ENCODE data around the gene WWOX. TPM values are rescaled to one million over a fixed set of nuclear protein-coding genes. Genes with fewer than 3 reads are reported as not detected.
A peak's percentile ranks its signal among the peaks of the same experiment; 100 is the strongest.

The WWOX gene
- total and polyA plus RNA-seq, 2 of the 13 experiments (the other 11 are each of a cell fraction or from before 2014, with no cell fraction given) = 9.1 to 37.4 TPM

DNA sequence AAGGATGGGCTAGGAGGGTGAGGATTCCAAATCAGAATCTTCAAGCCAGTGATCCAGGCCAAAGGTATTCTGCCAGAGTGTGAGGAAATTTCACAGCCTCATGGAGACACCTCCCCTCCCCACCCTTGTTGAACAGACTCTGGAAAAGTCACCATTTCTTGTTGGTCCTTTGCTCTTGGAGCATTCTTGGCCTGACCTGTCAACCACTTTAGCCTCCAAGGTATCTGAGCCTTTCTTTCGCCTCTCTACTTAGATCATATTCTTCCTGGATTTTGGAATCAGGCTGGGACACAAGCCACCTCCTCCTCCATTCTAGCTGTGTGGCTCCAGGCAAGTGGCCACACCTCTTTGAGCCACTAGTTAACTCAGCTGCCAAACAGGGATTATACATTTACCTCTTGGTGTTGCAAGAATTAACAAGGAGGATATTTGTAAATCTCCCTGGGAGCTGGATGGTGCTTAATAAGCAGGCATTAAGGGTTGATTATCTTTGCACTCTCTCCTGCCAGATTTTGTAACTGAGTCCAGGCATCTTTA is 193.5 kb downstream of the WWOX start (continued):
- TF ChIP-seq ZBTB3 (CRISPR knock-in tag; IDR thresholded peaks at IDR 0.05; ENCODE audit: borderline replicate concordance, low read depth) (no peak), SP4 (CRISPR knock-in tag; IDR thresholded peaks at IDR 0.05) (no peak), BRCA1 (CRISPR knock-in tag; IDR thresholded peaks at IDR 0.05) (no peak), FOXP1 (IDR thresholded peaks at IDR 0.05) (no peak), FOXP1 (CRISPR knock-in tag; IDR thresholded peaks at IDR 0.05) (peak; percentile 55; the same call in 1 of the 2 replicates), ZMYM3 (CRISPR knock-in tag; IDR thresholded peaks at IDR 0.05) (no peak), DNMT1 (CRISPR knock-in tag; IDR thresholded peaks at IDR 0.05) (no peak)
- TF ChIP-seq, protein P1, sequence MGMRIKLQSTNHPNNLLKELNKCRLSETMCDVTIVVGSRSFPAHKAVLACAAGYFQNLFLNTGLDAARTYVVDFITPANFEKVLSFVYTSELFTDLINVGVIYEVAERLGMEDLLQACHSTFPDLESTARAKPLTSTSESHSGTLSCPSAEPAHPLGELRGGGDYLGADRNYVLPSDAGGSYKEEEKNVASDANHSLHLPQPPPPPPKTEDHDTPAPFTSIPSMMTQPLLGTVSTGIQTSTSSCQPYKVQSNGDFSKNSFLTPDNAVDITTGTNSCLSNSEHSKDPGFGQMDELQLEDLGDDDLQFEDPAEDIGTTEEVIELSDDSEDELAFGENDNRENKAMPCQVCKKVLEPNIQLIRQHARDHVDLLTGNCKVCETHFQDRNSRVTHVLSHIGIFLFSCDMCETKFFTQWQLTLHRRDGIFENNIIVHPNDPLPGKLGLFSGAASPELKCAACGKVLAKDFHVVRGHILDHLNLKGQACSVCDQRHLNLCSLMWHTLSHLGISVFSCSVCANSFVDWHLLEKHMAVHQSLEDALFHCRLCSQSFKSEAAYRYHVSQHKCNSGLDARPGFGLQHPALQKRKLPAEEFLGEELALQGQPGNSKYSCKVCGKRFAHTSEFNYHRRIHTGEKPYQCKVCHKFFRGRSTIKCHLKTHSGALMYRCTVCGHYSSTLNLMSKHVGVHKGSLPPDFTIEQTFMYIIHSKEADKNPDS (CRISPR knock-in tag; IDR thresholded peaks at IDR 0.05) = no peak
- TF ChIP-seq, protein P2, sequence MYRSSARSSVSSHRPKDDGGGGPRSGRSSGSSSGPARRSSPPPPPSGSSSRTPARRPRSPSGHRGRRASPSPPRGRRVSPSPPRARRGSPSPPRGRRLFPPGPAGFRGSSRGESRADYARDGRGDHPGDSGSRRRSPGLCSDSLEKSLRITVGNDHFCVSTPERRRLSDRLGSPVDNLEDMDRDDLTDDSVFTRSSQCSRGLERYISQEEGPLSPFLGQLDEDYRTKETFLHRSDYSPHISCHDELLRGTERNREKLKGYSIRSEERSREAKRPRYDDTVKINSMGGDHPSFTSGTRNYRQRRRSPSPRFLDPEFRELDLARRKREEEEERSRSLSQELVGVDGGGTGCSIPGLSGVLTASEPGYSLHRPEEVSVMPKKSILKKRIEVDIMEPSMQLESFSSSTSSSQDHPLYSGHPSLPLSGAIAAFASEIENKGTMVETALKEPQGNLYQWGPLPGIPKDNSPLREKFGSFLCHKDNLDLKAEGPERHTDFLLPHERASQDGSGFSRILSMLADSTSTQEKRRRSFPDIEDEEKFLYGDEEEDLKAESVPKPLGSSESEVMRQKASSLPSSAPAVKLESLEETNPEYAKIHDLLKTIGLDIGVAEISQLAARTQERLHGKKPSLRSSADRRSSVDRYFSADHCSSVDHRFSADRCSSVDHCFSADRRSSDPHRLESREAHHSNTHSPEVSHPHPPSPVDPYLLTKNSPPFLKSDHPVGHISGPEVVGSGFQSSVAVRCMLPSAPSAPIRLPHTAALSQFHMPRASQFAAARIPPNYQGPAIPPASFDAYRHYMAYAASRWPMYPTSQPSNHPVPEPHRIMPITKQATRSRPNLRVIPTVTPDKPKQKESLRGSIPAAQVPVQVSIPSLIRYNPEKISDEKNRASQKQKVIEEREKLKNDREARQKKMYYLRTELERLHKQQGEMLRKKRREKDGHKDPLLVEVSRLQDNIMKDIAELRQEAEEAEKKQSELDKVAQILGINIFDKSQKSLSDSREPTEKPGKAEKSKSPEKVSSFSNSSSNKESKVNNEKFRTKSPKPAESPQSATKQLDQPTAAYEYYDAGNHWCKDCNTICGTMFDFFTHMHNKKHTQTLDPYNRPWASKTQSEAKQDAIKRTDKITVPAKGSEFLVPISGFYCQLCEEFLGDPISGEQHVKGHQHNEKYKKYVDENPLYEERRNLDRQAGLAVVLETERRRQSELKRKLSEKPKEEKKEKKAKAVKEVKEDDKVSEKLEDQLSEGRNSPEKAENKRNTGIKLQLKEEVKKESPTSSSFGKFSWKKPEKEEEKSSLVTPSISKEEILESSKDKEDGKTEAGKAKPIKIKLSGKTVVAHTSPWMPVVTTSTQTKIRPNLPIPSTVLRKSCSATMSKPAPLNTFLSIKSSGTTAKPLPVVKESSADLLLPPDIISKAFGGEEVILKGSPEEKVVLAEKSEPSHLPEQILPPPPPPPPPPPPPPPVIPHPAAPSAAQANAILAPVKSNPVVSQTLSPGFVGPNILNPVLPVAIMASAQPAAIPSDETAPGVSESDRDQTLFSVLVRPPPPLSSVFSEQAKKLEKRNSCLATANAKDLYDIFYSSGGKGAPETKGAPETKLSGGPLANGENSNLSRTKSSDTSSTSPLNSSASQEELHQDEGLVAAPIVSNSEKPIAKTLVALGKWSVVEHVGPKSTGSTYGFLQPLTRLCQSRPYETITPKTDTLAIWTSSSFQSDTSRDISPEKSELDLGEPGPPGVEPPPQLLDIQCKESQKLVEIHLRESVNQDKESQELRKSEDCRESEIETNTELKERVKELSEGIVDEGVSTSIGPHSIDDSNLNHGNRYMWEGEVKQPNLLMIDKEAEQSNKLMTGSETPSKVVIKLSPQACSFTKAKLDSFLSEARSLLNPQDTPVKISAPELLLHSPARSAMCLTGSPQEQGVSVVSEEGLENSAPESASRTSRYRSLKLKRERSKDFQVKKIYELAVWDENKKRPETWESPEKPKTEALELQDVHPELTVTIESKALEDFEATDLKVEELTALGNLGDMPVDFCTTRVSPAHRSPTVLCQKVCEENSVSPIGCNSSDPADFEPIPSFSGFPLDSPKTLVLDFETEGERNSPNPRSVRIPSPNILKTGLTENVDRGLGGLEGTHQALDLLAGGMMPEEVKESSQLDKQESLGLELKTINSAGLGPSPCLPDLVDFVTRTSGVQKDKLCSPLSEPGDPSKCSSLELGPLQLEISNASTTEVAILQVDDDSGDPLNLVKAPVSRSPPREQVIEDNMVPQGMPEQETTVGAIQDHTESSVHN (CRISPR knock-in tag; IDR thresholded peaks at IDR 0.05) = no peak
- TF ChIP-seq, protein P3, sequence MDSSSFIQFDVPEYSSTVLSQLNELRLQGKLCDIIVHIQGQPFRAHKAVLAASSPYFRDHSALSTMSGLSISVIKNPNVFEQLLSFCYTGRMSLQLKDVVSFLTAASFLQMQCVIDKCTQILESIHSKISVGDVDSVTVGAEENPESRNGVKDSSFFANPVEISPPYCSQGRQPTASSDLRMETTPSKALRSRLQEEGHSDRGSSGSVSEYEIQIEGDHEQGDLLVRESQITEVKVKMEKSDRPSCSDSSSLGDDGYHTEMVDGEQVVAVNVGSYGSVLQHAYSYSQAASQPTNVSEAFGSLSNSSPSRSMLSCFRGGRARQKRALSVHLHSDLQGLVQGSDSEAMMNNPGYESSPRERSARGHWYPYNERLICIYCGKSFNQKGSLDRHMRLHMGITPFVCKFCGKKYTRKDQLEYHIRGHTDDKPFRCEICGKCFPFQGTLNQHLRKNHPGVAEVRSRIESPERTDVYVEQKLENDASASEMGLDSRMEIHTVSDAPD (CRISPR knock-in tag; IDR thresholded peaks at IDR 0.05) = no peak
- TF ChIP-seq, protein P4, sequence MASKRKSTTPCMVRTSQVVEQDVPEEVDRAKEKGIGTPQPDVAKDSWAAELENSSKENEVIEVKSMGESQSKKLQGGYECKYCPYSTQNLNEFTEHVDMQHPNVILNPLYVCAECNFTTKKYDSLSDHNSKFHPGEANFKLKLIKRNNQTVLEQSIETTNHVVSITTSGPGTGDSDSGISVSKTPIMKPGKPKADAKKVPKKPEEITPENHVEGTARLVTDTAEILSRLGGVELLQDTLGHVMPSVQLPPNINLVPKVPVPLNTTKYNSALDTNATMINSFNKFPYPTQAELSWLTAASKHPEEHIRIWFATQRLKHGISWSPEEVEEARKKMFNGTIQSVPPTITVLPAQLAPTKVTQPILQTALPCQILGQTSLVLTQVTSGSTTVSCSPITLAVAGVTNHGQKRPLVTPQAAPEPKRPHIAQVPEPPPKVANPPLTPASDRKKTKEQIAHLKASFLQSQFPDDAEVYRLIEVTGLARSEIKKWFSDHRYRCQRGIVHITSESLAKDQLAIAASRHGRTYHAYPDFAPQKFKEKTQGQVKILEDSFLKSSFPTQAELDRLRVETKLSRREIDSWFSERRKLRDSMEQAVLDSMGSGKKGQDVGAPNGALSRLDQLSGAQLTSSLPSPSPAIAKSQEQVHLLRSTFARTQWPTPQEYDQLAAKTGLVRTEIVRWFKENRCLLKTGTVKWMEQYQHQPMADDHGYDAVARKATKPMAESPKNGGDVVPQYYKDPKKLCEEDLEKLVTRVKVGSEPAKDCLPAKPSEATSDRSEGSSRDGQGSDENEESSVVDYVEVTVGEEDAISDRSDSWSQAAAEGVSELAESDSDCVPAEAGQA (IDR thresholded peaks at IDR 0.05; ENCODE audit: low read depth) = no peak
- TF ChIP-seq, protein P4 (CRISPR knock-in tag; IDR thresholded peaks at IDR 0.05; ENCODE audit: borderline replicate concordance) = no peak
